BE2C (cell line): ENCODE data around the gene ENKD1.
A peak's percentile ranks its signal among the peaks of the same experiment; 100 is the strongest.

Source experiments
- DNase-seq: peaks from one replicate; pipeline ENCODE4 v3.0.0-alpha.2; 2020
- H3K27me3 ChIP-seq: fragments of 250-450 bp; sonication (Bioruptor Pico); 2 replicates; pipeline ENCODE4 v1.5.1; 2020; ENCODE audit warnings: mild to moderate bottlenecking
- H3K36me3 ChIP-seq: fragments of 250-450 bp; sonication (Bioruptor Pico); 2 replicates; pipeline ENCODE4 v1.5.1; 2020; ENCODE audit warnings: mild to moderate bottlenecking
- H3K4me1 ChIP-seq: fragments of 250-450 bp; sonication (Bioruptor Pico); 2 replicates; pipeline ENCODE4 v1.5.1; 2020
- H3K4me3 ChIP-seq: 2 replicates; pipeline ENCODE4 v1.5.1; 2011; ENCODE audit warnings: low read depth, low read length
- H3K9me3 ChIP-seq: fragments of 250-450 bp; sonication (Bioruptor Pico); 2 replicates; pipeline ENCODE4 v1.5.1; 2020
- TF ChIP-seq, protein P1 (sequence below): IDR thresholded peaks from 2 replicates; pipeline ENCODE4 v1.5.1; 2012; ENCODE audit warnings: mild to moderate bottlenecking, low read depth, low read length

ENKD1 gene

DNA sequence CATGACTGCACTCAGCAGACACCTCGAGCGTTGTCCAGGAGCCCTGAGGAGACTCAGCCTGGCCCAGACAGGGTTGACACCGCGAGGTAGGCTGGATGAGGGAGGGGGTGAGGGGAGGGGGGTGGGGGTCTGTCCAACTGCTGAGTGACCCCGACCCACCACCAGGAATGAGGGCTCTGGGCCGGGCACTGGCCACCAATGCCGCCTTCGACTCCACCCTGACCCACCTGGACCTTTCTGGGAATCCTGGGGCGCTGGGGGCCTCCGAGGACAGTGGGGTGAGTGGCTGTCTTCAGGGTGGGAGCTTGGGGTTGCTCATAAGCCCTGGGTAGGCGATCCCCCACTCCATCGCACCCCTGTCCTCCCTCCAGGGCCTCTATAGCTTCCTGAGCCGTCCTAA is 18.9 kb downstream of the ENKD1 start:
- Histone ChIP-seq H3K36me3 (no peaks in the 10 kb centered on the region), H3K4me3 (no peak overlapping the region), H3K9me3 (no peaks in the 10 kb centered on the region), H3K4me1 (0 out of 2 replicates have a peak, but pooled peaks cover 2% of the 10 kb centered on the region), H3K27me3 (no peaks in the 10 kb centered on the region)
- DNase-seq, result no peak
- TF ChIP-seq, protein P1, sequence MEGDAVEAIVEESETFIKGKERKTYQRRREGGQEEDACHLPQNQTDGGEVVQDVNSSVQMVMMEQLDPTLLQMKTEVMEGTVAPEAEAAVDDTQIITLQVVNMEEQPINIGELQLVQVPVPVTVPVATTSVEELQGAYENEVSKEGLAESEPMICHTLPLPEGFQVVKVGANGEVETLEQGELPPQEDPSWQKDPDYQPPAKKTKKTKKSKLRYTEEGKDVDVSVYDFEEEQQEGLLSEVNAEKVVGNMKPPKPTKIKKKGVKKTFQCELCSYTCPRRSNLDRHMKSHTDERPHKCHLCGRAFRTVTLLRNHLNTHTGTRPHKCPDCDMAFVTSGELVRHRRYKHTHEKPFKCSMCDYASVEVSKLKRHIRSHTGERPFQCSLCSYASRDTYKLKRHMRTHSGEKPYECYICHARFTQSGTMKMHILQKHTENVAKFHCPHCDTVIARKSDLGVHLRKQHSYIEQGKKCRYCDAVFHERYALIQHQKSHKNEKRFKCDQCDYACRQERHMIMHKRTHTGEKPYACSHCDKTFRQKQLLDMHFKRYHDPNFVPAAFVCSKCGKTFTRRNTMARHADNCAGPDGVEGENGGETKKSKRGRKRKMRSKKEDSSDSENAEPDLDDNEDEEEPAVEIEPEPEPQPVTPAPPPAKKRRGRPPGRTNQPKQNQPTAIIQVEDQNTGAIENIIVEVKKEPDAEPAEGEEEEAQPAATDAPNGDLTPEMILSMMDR, result no peak

DNA sequence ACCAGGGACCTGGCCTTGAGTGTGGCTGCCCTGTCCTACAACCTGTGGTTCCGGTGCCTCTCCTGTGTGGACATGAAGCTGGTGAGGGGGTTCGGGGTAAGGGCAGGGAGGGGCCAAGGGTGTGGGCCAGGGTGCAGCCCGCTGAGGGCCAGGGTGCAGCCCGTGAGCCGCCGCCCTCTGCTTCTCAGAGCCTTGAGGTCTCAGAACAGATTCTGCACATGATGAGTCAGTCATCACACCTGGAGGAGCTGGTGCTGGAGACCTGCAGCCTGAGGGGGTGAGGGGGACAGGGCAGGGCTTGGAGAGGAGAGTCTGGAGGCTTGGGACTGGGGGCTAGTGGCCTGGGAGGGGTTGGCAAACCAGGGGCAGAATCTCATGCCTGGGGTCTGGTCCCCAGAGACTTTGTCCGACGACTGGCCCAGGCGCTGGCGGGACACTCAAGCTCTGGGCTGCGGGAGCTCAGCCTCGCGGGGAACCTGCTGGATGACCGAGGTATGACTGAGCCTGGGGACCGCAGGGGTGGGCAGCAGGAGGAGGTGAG is 19.4 kb downstream of the ENKD1 start:
- TF ChIP-seq, protein P1, result no peak

DNA sequence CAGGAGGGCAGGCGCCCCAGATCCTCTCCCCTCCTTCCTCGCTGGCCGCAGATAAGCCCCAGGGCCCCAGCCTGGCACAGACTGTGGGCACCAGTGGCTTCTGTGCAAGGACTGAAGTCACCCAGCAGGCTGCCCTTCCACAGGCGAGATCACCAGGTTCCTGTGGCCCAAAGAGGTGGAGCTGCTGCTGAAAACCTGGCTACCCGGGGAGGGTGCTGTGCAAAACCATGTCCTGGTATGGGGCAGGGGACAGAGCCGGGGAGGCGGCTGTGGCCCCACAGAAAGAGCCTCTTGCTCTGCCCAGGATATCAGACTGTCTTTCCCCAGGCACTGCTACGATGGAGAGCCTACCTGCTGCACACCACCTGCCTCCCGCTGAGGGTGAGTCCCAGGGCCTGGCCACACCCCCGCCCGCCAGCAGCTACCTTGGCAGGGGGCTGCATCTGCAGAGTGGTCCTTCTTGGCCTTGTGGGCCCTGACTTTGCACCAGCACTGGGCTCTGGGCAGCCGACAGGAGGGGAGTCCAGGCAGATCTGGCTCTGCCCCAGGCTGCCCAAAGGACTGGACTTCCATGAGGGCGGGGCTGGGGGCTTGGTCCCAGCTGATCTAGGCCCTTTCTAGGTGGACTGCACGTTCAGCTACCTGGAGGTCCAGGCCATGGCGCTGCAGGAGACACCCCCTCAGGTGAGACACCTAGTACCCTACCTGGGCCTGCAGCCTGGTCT is 21.0 kb downstream of the ENKD1 start:
- Histone ChIP-seq H3K27me3 (no peaks in the 10 kb centered on the region), H3K9me3 (no peaks in the 10 kb centered on the region), H3K4me1 (no peaks in the 10 kb centered on the region), H3K36me3 (peaks cover 3% of the 10 kb centered on the region; the same call in 1 of the 2 replicates), H3K4me3 (peak overlapping the region; percentile 43)
- DNase-seq, result no peak
- TF ChIP-seq, protein P1, result no peak

More for the DNA sequence above, 19.4 kb downstream of the ENKD1 start:
- H3K27me3 ChIP-seq, result no peaks in the 10 kb centered on the region
- H3K36me3 ChIP-seq, result no peaks in the 10 kb centered on the region
- DNase-seq, result peak; percentile 27
- no peaks in the 10 kb centered on the region for H3K9me3 ChIP-seq
- no peaks in the 10 kb centered on the region for H3K4me1 ChIP-seq
- no peak overlapping the region for H3K4me3 ChIP-seq

DNA sequence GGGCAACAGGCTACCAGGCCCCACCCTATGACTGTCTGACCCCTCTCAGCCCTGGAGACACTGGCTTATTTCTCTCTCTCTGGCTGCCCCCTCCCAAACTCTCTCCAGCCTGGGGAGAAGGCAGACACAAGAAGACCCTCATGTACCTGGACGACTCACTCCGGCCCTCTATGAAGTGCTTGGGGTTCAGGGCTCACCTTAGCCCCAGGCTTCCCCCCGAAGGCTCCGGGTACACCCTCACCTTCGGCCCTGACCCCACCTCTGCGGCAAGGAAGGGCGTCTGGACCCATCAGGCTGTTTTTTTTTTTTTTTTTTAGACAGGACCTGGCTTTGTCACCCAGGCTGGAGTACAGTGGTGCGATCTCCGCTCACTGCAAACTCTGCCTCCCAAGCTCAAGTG is 22.5 kb downstream of the ENKD1 start:
- no peaks in the 10 kb centered on the region for H3K4me1 ChIP-seq
- TF ChIP-seq, protein P1, result no peak
- H3K4me3 ChIP-seq, result no peak overlapping the region
- H3K36me3 ChIP-seq, result peaks cover 10% of the 10 kb centered on the region
- DNase-seq, result no peak
- no peaks in the 10 kb centered on the region for H3K27me3 ChIP-seq
- no peaks in the 10 kb centered on the region for H3K9me3 ChIP-seq

- Histone ChIP-seq H3K9me3 (no peaks in the 10 kb centered on the region), H3K4me3 (no peak overlapping the region), H3K36me3 (peaks cover 30% of the 10 kb centered on the region), H3K4me1 (no peaks in the 10 kb centered on the region; the same call in 1 of the 2 replicates), H3K27me3 (no peaks in the 10 kb centered on the region)
- peak; percentile 40 for DNase-seq
- TF ChIP-seq, protein P1, result no peak
Measured at GRCh38 chr16:67641779-67642708, 24.5 kb downstream of the ENKD1 start.
